Activated CD4-positive, alpha-beta T cell treated with anti-CD3 and anti-CD28 coated beads, Interleukin-2, amount 50 U/mL, for 24 hours (primary cell): ENCODE data around the gene MBOAT1.
"Not testable (repeated sequence)": the region's sequence is repeated elsewhere in the genome, so short reads cannot be mapped to it uniquely, and the experiment has no call there.

ENCODE experiments used
- DNase-seq, 2 donors: peaks; one replicate each; pipeline ENCODE4 v3.0.0-alpha.2; 2020; ENCODE audit warnings: low read depth in 1 of 2, low spot score in 1 of 2

Gene MBOAT1, protein sequence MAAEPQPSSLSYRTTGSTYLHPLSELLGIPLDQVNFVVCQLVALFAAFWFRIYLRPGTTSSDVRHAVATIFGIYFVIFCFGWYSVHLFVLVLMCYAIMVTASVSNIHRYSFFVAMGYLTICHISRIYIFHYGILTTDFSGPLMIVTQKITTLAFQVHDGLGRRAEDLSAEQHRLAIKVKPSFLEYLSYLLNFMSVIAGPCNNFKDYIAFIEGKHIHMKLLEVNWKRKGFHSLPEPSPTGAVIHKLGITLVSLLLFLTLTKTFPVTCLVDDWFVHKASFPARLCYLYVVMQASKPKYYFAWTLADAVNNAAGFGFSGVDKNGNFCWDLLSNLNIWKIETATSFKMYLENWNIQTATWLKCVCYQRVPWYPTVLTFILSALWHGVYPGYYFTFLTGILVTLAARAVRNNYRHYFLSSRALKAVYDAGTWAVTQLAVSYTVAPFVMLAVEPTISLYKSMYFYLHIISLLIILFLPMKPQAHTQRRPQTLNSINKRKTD

DNA sequence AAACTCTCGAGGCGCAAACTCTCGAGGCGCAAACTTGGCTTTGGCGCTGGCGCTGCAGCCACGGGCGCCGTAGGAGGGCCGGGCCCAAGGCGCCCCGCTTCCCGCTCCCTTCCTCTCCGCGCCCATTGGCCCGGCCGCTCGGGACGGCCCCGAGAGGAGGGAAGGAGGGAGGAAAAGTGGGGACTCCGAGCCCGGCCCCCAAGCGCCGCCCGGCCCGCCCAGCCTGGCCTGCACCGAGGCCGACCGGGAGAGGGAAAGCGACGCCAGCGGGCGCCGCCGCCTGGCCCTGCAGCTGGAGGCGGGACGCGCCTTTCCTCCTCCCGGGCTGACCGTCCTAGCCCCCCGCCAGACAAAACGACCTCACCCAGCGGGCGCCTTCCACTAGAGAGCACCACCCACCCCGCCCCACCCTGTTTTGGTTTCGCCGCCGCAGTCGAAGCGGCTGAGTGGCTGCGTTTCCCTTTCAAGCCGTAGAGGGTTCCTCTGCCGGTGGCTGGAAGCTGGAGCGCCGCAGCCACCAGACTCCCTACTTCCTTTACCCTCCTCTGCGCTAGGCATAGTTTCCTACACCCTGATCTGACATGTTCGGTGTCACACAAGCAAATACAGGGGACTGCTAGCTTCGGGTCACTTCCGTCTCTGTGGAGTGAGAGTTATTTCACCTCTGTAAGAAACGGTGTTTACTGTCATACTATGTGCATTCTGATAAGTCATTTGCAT lies at the start of gene MBOAT1:
MBOAT1 (minus strand) TSS at position 78 of the 720 bp plus-strand sequence. CDS start 235 bp downstream, outside the sequence.
- peak; percentile 37 to 40 for DNase-seq

DNA sequence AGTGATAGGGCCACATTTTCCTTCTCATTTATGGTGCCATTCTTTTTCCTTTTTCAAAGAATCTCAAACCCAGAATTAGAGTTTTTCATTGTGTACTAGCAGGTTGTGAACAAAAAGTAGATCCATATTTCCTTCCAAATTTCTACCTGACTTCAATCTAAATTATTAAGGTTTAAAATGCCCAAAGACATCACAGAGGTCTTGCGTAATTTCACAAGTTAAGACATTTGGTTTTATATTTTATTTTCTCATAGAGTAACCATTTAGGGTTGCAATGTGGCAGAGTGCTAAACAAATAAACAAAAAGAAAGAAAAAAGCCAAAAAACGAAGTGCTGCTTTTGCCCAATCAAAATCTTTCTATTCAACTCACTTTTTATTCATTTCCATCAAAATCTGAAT lies 49.4 kb upstream of the MBOAT1 start:
- DNase-seq, result no peak

DNA sequence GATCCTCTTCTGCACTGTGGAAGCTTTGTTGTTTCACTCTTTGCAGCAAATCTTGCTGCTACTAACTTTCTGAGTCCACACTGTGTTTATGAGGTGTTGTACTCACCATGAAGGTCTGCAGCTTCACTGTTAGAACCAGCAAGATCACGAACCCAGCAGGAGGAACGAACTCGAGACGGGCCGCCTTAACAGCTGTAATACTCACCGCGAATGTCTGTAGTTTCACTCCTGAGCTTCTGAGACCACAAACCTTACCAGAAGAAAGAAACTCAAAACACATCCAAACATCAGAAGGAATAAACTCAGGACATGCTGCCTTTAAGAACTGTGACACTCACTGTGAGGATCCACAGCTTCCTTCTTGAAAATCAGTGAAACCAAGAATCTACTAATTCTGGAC lies 48.1 kb upstream of the MBOAT1 start:
- no peak for DNase-seq

- DNase-seq, result no peak
Measured at GRCh38 chr6:20259316-20260049, 47.2 kb upstream of the MBOAT1 start.

GRCh38 chr6:20255428-20255827 lies 43.2 kb upstream of the MBOAT1 start:
- no peak for DNase-seq

DNA sequence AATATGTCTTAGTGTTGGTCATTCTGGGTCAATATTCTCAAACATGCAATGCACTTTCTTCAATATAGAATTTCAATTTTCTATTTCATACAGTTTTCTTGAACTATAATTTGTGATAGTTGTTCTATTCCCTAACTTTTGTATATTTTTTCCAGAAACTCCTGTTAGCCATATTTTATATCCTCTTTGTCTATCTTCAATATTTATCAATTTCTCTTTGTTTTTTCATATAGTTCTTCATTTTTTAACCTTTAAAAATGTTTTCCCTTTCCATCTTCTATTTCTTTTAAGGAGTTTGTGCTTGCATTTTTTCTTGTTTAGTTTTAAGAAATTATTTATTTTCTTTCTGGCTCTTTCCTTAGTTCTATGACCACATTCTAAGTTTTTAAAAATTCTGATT lies 42.0 kb upstream of the MBOAT1 start:
- DNase-seq, result no peak

- no peak for DNase-seq
Measured at GRCh38 chr6:20253021-20253420, 40.8 kb upstream of the MBOAT1 start.

DNA sequence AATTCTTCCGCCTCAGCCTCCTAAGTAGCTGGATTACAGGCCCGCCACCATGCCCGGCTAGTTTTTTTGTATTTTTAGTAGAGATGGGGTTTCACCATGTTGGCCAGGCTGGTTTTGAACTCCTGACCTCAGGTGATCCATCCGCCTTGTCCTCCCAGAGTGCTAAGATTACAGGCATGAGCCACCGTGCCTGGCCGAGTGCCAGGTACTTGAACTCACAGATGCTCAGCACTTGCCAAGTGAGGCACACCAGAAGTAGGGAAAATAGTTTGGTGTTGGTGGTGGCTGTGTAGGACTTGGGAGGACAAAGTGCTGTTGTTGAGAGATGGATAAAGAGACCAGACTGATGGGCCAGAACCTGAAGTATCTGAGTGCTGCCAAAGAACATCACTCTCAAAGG lies 40.0 kb upstream of the MBOAT1 start:
- no peak for DNase-seq

DNA sequence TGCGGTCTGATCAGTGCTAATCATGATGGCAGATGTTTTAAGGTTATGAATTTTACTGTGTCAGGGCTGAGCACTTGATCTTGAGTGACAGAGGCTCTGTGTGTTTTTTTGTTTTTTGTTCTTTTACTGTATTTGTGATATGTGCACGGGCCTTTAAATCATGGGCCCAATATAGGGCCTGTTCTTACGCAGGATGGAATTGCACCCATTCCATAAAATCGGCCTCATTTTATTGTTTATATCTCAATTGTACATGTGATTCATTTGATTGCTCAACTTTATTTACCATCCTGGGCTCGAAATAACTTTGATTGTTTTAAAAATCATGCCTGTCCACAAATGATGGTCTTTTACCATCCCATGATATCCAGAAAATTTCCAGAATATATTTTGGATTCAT lies 39.3 kb upstream of the MBOAT1 start:
- DNase-seq, result no peak

DNA sequence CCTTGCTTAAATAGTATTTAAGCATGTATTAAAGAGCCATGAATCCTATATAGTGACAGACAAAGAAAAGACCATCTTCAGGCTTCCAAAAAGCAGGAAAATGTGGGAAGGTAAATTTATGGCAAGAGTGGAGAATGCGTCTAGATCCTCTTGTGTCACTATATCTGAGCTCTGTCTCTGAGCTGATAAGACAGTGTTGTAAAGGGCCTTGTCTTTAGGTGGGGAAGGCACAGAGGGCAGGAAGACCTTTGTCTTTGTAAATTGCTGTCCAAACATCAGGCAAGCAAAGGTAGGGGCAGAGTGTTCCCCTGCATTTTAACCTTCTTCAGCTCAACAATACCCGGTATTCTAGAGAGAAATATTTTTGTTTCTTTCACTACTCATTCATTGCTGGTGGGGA lies 33.9 kb upstream of the MBOAT1 start:
- DNase-seq, result no peak

DNA sequence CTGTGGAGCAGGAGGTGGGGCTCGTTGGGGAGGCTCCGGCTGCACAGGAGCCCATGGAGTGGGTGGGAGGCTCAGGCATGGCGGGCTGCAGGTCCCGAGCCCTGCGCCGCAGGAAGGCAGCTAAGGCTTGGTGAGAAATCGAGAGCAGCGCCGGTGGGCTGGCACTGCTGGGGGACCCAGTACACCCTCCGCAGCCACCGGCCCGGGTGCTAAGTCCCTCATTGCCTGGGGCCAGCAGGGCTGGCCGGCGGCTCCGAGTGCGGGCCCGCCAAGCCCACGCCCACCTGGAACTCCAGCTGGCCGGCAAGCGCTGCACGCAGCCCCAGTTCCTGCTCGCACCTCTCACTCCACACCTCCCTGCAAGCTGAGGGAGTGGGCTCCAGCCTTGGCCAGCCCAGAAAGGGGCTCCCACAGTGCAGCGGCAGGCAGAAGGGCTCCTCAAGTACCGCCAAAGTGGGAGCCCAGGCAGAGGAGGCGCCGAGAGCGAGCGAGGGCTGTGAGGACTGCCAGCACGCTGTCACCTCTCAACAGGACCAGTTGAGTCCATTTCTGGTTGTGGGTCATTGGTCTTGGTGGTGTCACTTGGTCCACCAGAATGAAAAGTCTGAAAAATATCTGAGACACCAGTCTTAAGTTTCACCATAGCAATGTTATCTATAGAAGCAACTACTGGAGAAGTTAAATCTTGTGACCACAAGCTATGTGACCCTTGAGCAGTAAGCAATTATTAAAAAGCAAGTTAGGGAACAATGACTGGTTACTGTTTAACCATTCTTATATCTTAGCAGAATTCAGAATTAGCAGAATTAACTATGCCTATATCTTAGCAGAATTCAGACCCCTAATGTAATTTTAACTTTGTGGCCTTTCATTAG lies 32.8 kb upstream of the MBOAT1 start:
- not testable (repeated sequence) for DNase-seq

GRCh38 chr6:20243288-20243687 lies 31.0 kb upstream of the MBOAT1 start:
- no peak for DNase-seq

- DNase-seq, result no peak
Measured at GRCh38 chr6:20242397-20242796, 30.1 kb upstream of the MBOAT1 start.

GRCh38 chr6:20241102-20241501 lies 28.8 kb upstream of the MBOAT1 start:
- DNase-seq, result no peak

- DNase-seq, result no peak
Measured at GRCh38 chr6:20238688-20239587, 26.7 kb upstream of the MBOAT1 start.

- no peak for DNase-seq
Measured at GRCh38 chr6:20237677-20238460, 25.6 kb upstream of the MBOAT1 start.

DNA sequence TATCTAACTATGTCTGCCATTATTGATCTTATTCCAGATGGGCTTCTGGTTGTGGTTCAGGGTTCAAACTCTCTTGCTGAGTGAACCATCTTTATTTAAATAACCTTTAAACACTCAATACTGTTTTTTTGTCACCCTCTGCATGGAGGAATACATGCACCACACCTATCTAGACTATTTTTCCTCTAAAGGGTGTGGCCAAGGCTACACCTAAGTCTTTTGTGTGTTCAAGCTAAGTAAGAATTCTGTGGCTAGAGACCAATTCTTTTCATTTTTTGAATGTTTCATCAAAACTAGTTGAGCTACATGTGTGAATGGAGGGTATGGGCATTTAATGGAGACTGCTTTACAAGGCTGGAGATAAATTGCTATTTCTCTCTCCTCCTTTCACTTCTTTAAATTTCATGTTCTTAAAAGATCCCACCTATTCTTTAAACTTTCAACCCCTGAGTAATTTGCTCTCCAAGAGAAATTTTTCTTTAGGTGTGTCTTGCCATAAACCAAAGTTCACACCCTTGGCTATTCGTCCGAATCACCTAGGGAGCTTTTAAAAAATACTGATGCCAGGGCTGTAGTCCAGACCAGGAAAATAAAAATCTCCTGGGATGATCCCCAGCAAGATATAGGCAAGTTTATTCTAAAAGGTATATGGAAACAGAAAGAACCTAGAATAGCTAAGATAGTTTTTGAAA lies 24.8 kb upstream of the MBOAT1 start:
- no peak for DNase-seq

DNA sequence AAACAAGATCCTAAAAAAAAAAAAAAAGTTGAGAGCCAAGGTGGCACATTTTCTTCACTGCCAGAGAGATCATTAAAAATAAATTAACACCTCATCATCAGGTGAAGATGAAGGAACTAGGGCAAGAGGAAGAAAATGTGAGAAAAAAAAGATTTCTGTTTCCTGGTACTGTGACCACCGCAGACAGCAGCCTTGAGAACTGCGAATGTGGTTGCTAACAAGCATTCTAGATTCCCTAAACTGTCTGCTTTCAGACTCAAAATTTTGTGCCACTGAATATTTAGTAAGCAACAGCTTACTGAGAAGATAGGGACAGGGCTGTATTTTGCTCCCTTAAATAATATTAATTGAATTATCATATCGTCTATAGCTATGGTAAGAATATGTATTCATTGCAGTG lies 24.1 kb upstream of the MBOAT1 start:
- no peak for DNase-seq
